Stimulated activated CD4-positive, alpha-beta T cell treated with anti-CD3 and anti-CD28 coated beads, TNF-alpha, amount 100 ng/mL, for 1 hour (primary cell): Measurements from ENCODE around the gene CDC42BPG.
A peak's percentile ranks its signal among the peaks of the same experiment; 100 is the strongest.

Experiments used
- DNase-seq, 3 donors: peaks; one replicate each; pipeline ENCODE4 v3.0.0-alpha.2; 2020; ENCODE audit warnings: low read depth in 3 of 3, low spot score in 1 of 3

Gene CDC42BPG

GRCh38 chr11:64810891-64811272 lies 33.6 kb downstream of the CDC42BPG start:
- no peak for DNase-seq

- peak; percentile 31 to 67 (median 55) for DNase-seq
Observed at GRCh38 chr11:64810271-64810890, 34.1 kb downstream of the CDC42BPG start, which contains the start of gene MEN1. MEN1 (minus strand) TSS chr11:64810551; CDS start chr11:64810109, 442 bp downstream.

- DNase-seq, result no peak
Observed at GRCh38 chr11:64809781-64810241, 34.6 kb downstream of the CDC42BPG start.

- no peak for DNase-seq
Observed at GRCh38 chr11:64805481-64805880, 39.0 kb downstream of the CDC42BPG start.

GRCh38 chr11:64804346-64805210 lies 39.9 kb downstream of the CDC42BPG start:
- no peak for DNase-seq

GRCh38 chr11:64803846-64804345 lies 40.6 kb downstream of the CDC42BPG start:
- DNase-seq, result no peak

- DNase-seq, result peak; percentile 70 to 82 (median 73)
Observed at GRCh38 chr11:64803158-64803845, 41.2 kb downstream of the CDC42BPG start, which contains the start of gene MAP4K2. MAP4K2 (minus strand) TSS chr11:64803214; CDS start chr11:64803149, 65 bp downstream.

GRCh38 chr11:64802370-64803157 lies 41.9 kb downstream of the CDC42BPG start:
- no peak for DNase-seq

GRCh38 chr11:64801561-64802369 lies 42.7 kb downstream of the CDC42BPG start:
- no peak for DNase-seq

GRCh38 chr11:64801158-64801464 lies 43.3 kb downstream of the CDC42BPG start:
- no peak for DNase-seq

GRCh38 chr11:64800303-64801157 lies 43.9 kb downstream of the CDC42BPG start:
- no peak for DNase-seq

- DNase-seq, result no peak
Observed at GRCh38 chr11:64799623-64800302, 44.7 kb downstream of the CDC42BPG start.

GRCh38 chr11:64799256-64799622 lies 45.2 kb downstream of the CDC42BPG start:
- no peak for DNase-seq

- no peak for DNase-seq
Observed at GRCh38 chr11:64796757-64797541, 47.5 kb downstream of the CDC42BPG start.

- DNase-seq, result no peak
Observed at GRCh38 chr11:64796047-64796756, 48.3 kb downstream of the CDC42BPG start.

- no peak for DNase-seq
Observed at GRCh38 chr11:64794526-64794925, 49.9 kb downstream of the CDC42BPG start.
